PC-3 (cell line): ENCODE results near the gene RASL10A.

Source experiments
- EZH2 ChIP-seq: fragments of 300-600 bp; sonication (generic); IDR thresholded peaks from one replicate; pipeline ENCODE4 v1.6.1; 2017; ENCODE audit warnings: antibody characterized with exemption, mild to moderate bottlenecking, low read length; ENCODE audit not compliant: unreplicated experiment
- EZH2phosphoT487 ChIP-seq: fragments of 300-600 bp; sonication (generic); IDR thresholded peaks from 2 replicates; pipeline ENCODE4 v1.6.1; 2018; ENCODE audit warnings: mild to moderate bottlenecking, antibody characterized with exemption, low read length, borderline replicate concordance
- TF ChIP-seq, protein P1 (sequence below): fragments of 300-600 bp; sonication (generic); conservative IDR thresholded peaks from 2 replicates; pipeline ENCODE4 v1.5.1; 2017; ENCODE audit warnings: antibody characterized with exemption, low read depth, mild to moderate bottlenecking, low read length

GRCh38 chr22:29265305-29265704 lies 50.2 kb downstream of the RASL10A start:
- TF ChIP-seq, protein P1, sequence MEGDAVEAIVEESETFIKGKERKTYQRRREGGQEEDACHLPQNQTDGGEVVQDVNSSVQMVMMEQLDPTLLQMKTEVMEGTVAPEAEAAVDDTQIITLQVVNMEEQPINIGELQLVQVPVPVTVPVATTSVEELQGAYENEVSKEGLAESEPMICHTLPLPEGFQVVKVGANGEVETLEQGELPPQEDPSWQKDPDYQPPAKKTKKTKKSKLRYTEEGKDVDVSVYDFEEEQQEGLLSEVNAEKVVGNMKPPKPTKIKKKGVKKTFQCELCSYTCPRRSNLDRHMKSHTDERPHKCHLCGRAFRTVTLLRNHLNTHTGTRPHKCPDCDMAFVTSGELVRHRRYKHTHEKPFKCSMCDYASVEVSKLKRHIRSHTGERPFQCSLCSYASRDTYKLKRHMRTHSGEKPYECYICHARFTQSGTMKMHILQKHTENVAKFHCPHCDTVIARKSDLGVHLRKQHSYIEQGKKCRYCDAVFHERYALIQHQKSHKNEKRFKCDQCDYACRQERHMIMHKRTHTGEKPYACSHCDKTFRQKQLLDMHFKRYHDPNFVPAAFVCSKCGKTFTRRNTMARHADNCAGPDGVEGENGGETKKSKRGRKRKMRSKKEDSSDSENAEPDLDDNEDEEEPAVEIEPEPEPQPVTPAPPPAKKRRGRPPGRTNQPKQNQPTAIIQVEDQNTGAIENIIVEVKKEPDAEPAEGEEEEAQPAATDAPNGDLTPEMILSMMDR = no peak
- TF ChIP-seq EZH2 (no peak), EZH2phosphoT487 (no peak)
